ENCODE results near the gene THOC2. TPM values are rescaled to one million over a fixed set of nuclear protein-coding genes. Genes with fewer than 3 reads are reported as not detected.

Gene THOC2
- total and polyA plus RNA-seq, 9 of the 15 experiments (the other 6 are each of a cell fraction or from before 2014, with no cell fraction given) = 131 to 234 (median 192) TPM

- CTCF ChIA-PET (ENCODE audit: low intra/inter-chr PET ratio) = no interaction called here
- H3K27ac ChIP-seq (ENCODE audit: extremely low read depth, low read depth, low read length) = no peak overlapping the region
- H4K20me1 ChIP-seq (replicated peaks; ENCODE audit: control insufficient read depth, insufficient read depth, low read length) = no peaks in the 10 kb centered on the region
- POLR2A ChIA-PET = interaction anchor here (1.0 kb wide), 1 partner anchor 21 kb away, joined by 3 read pairs; the partner anchor contains the start of gene THOC2
- intact Hi-C loops (cut with micrococcal nuclease) (no loop called here), in situ Hi-C loops (cut with MboI) (no loop called here)
- no peaks in the 10 kb centered on the region for H3K9me3 ChIP-seq (replicated peaks; ENCODE audit: control insufficient read depth, insufficient read depth, low read depth, low read length)
- FAIRE-seq (no peak), DNase-seq (ENCODE audit: extremely low read depth in 1 of 4, low spot score in 3 of 4) (no peak), ATAC-seq (peak; percentile 31; the same call in 1 of the 3 replicates)
- H3K4me3 ChIP-seq = no peak overlapping the region
- no peaks in the 10 kb centered on the region for H3K9me1 ChIP-seq (ENCODE audit: control insufficient read depth, insufficient read depth, low read length)
- WGBS (ENCODE audit: insufficient coverage, low coverage, missing lambda C conversion rate) = 45% methylated on average over 5 of the region's 8 CpGs
- H3K4me2 ChIP-seq (ENCODE audit: insufficient read depth, low read length) = no peak overlapping the region
- no TSS peak for BruUV-seq (replicated peaks)
- no peak overlapping the region for H3K9ac ChIP-seq (ENCODE audit: insufficient read depth in 1 of 2, low read depth in 2 of 2, low read length in 2 of 2)
- H2AFZ ChIP-seq (ENCODE audit: low read depth, low read length) = no peak overlapping the region
- H3K36me3 ChIP-seq (ENCODE audit: control insufficient read depth, insufficient read depth, low read length) = no peaks in the 10 kb centered on the region
- H3K27me3 ChIP-seq (ENCODE audit: control insufficient read depth in 2 of 2, insufficient read depth in 2 of 2, low read length in 2 of 2) = no peaks in the 10 kb centered on the region
- no peaks in the 10 kb centered on the region for H3K79me2 ChIP-seq (ENCODE audit: control insufficient read depth, insufficient read depth, low read length)
- no peaks in the 10 kb centered on the region; a peak in 1 of 5 replicates for H3K4me1 ChIP-seq (replicated peaks in 1 of 2; ENCODE audit: control insufficient read depth in 2 of 2, insufficient read depth in 2 of 2, low read length in 2 of 2)
- TF ChIP-seq ZNF655 (CRISPR knock-in tag; IDR thresholded peaks at IDR 0.05) = no peak
- no peak for TF ChIP-seq ZHX1 (conservative IDR thresholded peaks at IDR 0.05; ENCODE audit: low read length)
- no peak for TF ChIP-seq UBTF (IDR thresholded peaks at IDR 0.05; ENCODE audit: borderline replicate concordance in 1 of 2, low read depth in 2 of 2, low read length in 2 of 2)
- TF ChIP-seq HINFP (tag; conservative IDR thresholded peaks at IDR 0.05; ENCODE audit: low read depth) = no peak
- TF ChIP-seq IRF2 (CRISPR knock-in tag; IDR thresholded peaks at IDR 0.05) = no peak
- no peak for TF ChIP-seq TSHZ1 (CRISPR knock-in tag; IDR thresholded peaks at IDR 0.05)
Observed at GRCh38 chrX:123753656-123754350, 21.0 kb upstream of the THOC2 start.
